Stomach (tissue), 4 donors: ENCODE results near the gene SHISA6.

Experiments
- POLR2AphosphoS5 ChIP-seq, 3 donors: sonication (generic); formaldehyde crosslinking; IDR thresholded peaks; one replicate each; pipeline ENCODE4 v1.6.1; 2016; ENCODE audit warnings: antibody characterized with exemption in 3 of 3
- TF ChIP-seq, protein P1 (sequence below), 7 experiments: fragments of 450-650 bp in 4 of 7; fragments of 200-600 bp in 3 of 7; sonication (generic) in 3 of 7; IDR thresholded peaks; one replicate each; pipeline ENCODE4 v1.5.1; 2016 to 2019; ENCODE audit warnings: antibody characterized with exemption in 7 of 7, control low read depth in 2 of 7, mild to moderate bottlenecking in 1 of 7

GRCh38 chr17:11539637-11540036 lies 298.6 kb downstream of the SHISA6 start:
- TF ChIP-seq, protein P1, sequence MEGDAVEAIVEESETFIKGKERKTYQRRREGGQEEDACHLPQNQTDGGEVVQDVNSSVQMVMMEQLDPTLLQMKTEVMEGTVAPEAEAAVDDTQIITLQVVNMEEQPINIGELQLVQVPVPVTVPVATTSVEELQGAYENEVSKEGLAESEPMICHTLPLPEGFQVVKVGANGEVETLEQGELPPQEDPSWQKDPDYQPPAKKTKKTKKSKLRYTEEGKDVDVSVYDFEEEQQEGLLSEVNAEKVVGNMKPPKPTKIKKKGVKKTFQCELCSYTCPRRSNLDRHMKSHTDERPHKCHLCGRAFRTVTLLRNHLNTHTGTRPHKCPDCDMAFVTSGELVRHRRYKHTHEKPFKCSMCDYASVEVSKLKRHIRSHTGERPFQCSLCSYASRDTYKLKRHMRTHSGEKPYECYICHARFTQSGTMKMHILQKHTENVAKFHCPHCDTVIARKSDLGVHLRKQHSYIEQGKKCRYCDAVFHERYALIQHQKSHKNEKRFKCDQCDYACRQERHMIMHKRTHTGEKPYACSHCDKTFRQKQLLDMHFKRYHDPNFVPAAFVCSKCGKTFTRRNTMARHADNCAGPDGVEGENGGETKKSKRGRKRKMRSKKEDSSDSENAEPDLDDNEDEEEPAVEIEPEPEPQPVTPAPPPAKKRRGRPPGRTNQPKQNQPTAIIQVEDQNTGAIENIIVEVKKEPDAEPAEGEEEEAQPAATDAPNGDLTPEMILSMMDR (IDR thresholded peaks at IDR 0.05): no peak
- no peak for TF ChIP-seq POLR2AphosphoS5 (IDR thresholded peaks at IDR 0.05)
